AG10803 (cell line): ENCODE results near the gene ALG10B.
"Not testable (repeated sequence)": the region's sequence is repeated elsewhere in the genome, so short reads cannot be mapped to it uniquely, and the experiment has no call there.

Experiments
- DNase-seq: peaks from one replicate; pipeline ENCODE4 v3.0.0; 2010; ENCODE audit warnings: low read depth
- H3K4me3 ChIP-seq: 2 replicates; pipeline ENCODE4 v1.5.1; 2011; ENCODE audit warnings: mild to moderate bottlenecking, low read length, control low read depth
- CTCF ChIP-seq: conservative IDR thresholded peaks from 2 replicates; pipeline ENCODE4 v1.5.1; 2011; ENCODE audit warnings: mild to moderate bottlenecking, low read length, control low read depth, inconsistent platforms

The ALG10B gene

GRCh38 chr12:38316391-38317129, at the start of gene ALG10B:
Gene ALG10B, plus strand, starts transcription at chr12:38316774. Its CDS starts 120 bp downstream, at chr12:38316894.
- peak; percentile 97 for DNase-seq
- peak within 1 kb of the TSS; percentile 71 for H3K4me3 ChIP-seq
- peak; percentile 68 for TF ChIP-seq CTCF

GRCh38 chr12:38268612-38269011, 48.0 kb upstream of the ALG10B start:
- no peak for TF ChIP-seq CTCF
- DNase-seq = no peak
- H3K4me3 ChIP-seq = no peak overlapping the region

- DNase-seq = no peak
- no peak overlapping the region for H3K4me3 ChIP-seq
- TF ChIP-seq CTCF = no peak
These were observed 46.7 kb upstream of the ALG10B start for GRCh38 chr12:38269897-38270296.

GRCh38 chr12:38279756-38280155, 36.8 kb upstream of the ALG10B start:
- H3K4me3 ChIP-seq = no peak overlapping the region
- DNase-seq = no peak
- no peak for TF ChIP-seq CTCF

- DNase-seq = no peak
- H3K4me3 ChIP-seq = no peak overlapping the region
- no peak for TF ChIP-seq CTCF
These were observed 33.7 kb upstream of the ALG10B start for GRCh38 chr12:38282886-38283285.

GRCh38 chr12:38289396-38289795, 27.2 kb upstream of the ALG10B start:
- TF ChIP-seq CTCF = no peak
- H3K4me3 ChIP-seq = no peak overlapping the region
- DNase-seq = no peak

- H3K4me3 ChIP-seq = no peak overlapping the region
- no peak for DNase-seq
- no peak for TF ChIP-seq CTCF
These were observed 25.4 kb upstream of the ALG10B start for GRCh38 chr12:38291160-38291559.

GRCh38 chr12:38302972-38303371, 13.6 kb upstream of the ALG10B start:
- DNase-seq, H3K4me3 ChIP-seq: not testable (repeated sequence)

- DNase-seq = not testable (repeated sequence)
These were observed 5.4 kb downstream of the ALG10B start for GRCh38 chr12:38321966-38322365.

More at GRCh38 chr12:38321966-38322365, 5.4 kb downstream of the ALG10B start:
- H3K4me3 ChIP-seq = not testable (repeated sequence)
